AG04450 (cell line): ENCODE data around the gene RACGAP1. TPM values are rescaled to one million over a fixed set of nuclear protein-coding genes. Genes with fewer than 3 reads are reported as not detected.

Experiments
- CTCF ChIA-PET: fragments of 300-600, 350-600 bp; formaldehyde crosslinking; extraction: SDS; loops from one replicate; lab custom pipeline; 2022; ENCODE audit warnings: antibody characterized with exemption, inconsistent platforms; lab: Charles Lee
- POLR2A ChIA-PET: fragments of 350-600 bp; formaldehyde crosslinking; extraction: SDS; loops from one replicate; lab custom pipeline; 2021; ENCODE audit warnings: antibody characterized with exemption, inconsistent platforms; lab: Yijun Ruan, JAX
- DNase-seq: peaks from one replicate; pipeline ENCODE4 v3.0.0-alpha.2; 2011; ENCODE audit warnings: low read depth, low spot score
- H3K27ac ChIP-seq: one replicate; pipeline ENCODE4 v1.5.1; 2012; ENCODE audit warnings: low read depth, low read length, control low read depth
- H3K27me3 ChIP-seq: one replicate; pipeline ENCODE4 v1.6.0; 2012; ENCODE audit warnings: low read length; ENCODE audit not compliant: control insufficient read depth, insufficient read depth
- H3K4me3 ChIP-seq: 2 replicates; pipeline ENCODE4 v1.5.1; 2011; ENCODE audit warnings: mild to moderate bottlenecking, low read depth, low read length, control low read depth
- H3K9me3 ChIP-seq: 2 replicates; pipeline ENCODE4 v1.5.1; 2012; ENCODE audit warnings: low read length; ENCODE audit not compliant: control insufficient read depth, insufficient read depth
- CTCF ChIP-seq: IDR thresholded peaks from 2 replicates; pipeline ENCODE4 v1.5.1; 2011; ENCODE audit warnings: low read depth, low read length, control low read depth, inconsistent platforms
- polyA plus RNA-seq: library from polyadenylated mRNA; depleted of rRNA; stranded (reverse); fragments of >200 nt; gene quantifications from 2 replicates; pipeline ENCODE4 v1.2.3, GENCODE V29; 2011

RACGAP1 gene
- polyA plus RNA-seq, 1 experiment = 26.2 TPM

GRCh38 chr12:49968471-49968870, 56.8 kb downstream of the RACGAP1 start:
- peaks cover 67% of the 10 kb centered on the region for H3K27me3 ChIP-seq
- ChIA-PET CTCF (interaction anchor here (0.6 to 11.1 kb wide), 26 partner anchors 10 to 500 kb away, joined by 3 to 290 read pairs (median 8); partner anchors contain the start of gene ASIC1), POLR2A (interaction anchor here (0.7 to 1.3 kb wide), 3 partner anchors 102 to 227 kb away, joined by 4 to 10 read pairs (median 4); no protein-coding TSS in a partner anchor)
- no peak for TF ChIP-seq CTCF
- no peaks in the 10 kb centered on the region for H3K9me3 ChIP-seq
- no peak overlapping the region for H3K4me3 ChIP-seq
- H3K27ac ChIP-seq = no peak overlapping the region
- no peak for DNase-seq

- no peak for DNase-seq
- ChIA-PET CTCF (interaction anchor here (0.5 to 11.1 kb wide), 49 partner anchors 9 to 246 kb away, joined by 3 to 290 read pairs (median 5); partner anchors contain the start of genes ASIC1, GPD1, RACGAP1 and SMARCD1), POLR2A (interaction anchor here (0.7 to 1.3 kb wide), 3 partner anchors 102 to 227 kb away, joined by 4 to 10 read pairs (median 4); no protein-coding TSS in a partner anchor)
- Histone ChIP-seq H3K9me3 (no peaks in the 10 kb centered on the region), H3K27me3 (peaks cover 73% of the 10 kb centered on the region), H3K27ac (no peak overlapping the region), H3K4me3 (peak overlapping the region; percentile 54)
- no peak for TF ChIP-seq CTCF
Observed at GRCh38 chr12:49967777-49968250, 57.5 kb downstream of the RACGAP1 start.

GRCh38 chr12:49967042-49967776, 58.1 kb downstream of the RACGAP1 start:
- peak; percentile 48 for DNase-seq
- no peak overlapping the region for H3K27ac ChIP-seq
- peaks cover 76% of the 10 kb centered on the region for H3K27me3 ChIP-seq
- peak overlapping the region; percentile 54 for H3K4me3 ChIP-seq
- ChIA-PET POLR2A (interaction anchor here (0.6 to 1.3 kb wide), 2 partner anchors 59 to 103 kb away, joined by 4 read pairs; no protein-coding TSS in a partner anchor), CTCF (interaction anchor here (0.5 to 11.1 kb wide), 46 partner anchors 9 to 246 kb away, joined by 3 to 290 read pairs (median 5); partner anchors contain the start of genes ASIC1, GPD1, RACGAP1 and SMARCD1)
- no peaks in the 10 kb centered on the region for H3K9me3 ChIP-seq
- peak; percentile 81 for TF ChIP-seq CTCF

GRCh38 chr12:49966511-49967041, 58.7 kb downstream of the RACGAP1 start:
- no peak for DNase-seq
- TF ChIP-seq CTCF = no peak
- ChIA-PET POLR2A (interaction anchor here (0.6 kb wide), 1 partner anchor 59 kb away, joined by 4 read pairs; no protein-coding TSS in a partner anchor), CTCF (interaction anchor here (0.6 to 11.1 kb wide), 42 partner anchors 8 to 1103 kb away, joined by 3 to 290 read pairs (median 5); partner anchors contain the start of genes ASIC1, GPD1, RACGAP1 and SMARCD1)
- Histone ChIP-seq H3K27me3 (peaks cover 75% of the 10 kb centered on the region), H3K27ac (no peak overlapping the region), H3K9me3 (no peaks in the 10 kb centered on the region; the same call in 1 of the 2 replicates), H3K4me3 (no peak overlapping the region)
